GM21515 (cell line): ENCODE results near the gene XYLT1.
"Not testable (repeated sequence)": the region's sequence is repeated elsewhere in the genome, so short reads cannot be mapped to it uniquely, and the experiment has no call there.

Experiments used
- ATAC-seq: cut with Tn5 transposase; IDR thresholded peaks from one replicate; pipeline ENCODE4 v1.9.1; 2021; ENCODE audit not compliant: unreplicated experiment

XYLT1 gene

DNA sequence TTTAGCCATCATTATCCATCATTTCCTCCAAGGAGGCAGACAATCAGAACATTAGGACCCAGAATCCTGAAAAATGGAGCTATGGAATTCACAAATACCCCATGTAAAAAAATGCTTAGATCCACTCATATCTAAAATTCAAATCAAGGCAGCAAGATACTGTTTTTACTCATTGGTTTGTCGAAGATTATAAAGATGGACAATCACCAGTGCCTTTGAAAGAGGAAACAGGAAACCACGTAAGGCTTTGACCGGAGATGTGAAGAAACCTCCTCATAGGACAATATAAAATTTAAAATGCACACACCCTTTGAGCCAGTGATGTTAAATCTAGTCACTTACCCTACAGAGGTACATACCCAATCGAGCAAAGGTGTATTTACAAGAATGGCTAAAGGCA lies 130.0 kb downstream of the XYLT1 start:
- no peak for ATAC-seq

- no peak for ATAC-seq
Observed at GRCh38 chr16:17339764-17340541, 130.8 kb downstream of the XYLT1 start.

GRCh38 chr16:17338244-17338643 lies 132.5 kb downstream of the XYLT1 start:
- ATAC-seq = no peak

DNA sequence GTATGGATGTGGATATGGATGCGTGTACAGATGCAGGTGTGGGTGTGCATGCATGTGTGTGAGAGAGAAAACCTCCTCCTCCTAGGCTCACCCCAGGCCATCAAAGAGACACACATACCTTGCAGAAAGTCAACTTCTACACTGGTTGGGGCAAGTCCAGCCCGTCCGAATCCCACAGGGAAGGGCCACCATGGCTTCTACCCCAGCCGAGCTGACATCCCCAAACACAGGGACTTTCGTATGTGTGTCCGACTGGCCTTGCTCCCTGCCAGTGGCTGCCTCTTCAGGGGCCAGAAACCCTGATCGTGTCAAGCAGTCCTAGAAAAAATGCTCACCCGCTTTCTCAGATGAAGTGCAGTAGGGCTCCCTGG lies 134.2 kb downstream of the XYLT1 start:
- ATAC-seq = no peak

- ATAC-seq = no peak
Observed at GRCh38 chr16:17335826-17336529, 134.8 kb downstream of the XYLT1 start.

- ATAC-seq = not testable (repeated sequence)
Observed at GRCh38 chr16:17335406-17335805, 135.4 kb downstream of the XYLT1 start.

DNA sequence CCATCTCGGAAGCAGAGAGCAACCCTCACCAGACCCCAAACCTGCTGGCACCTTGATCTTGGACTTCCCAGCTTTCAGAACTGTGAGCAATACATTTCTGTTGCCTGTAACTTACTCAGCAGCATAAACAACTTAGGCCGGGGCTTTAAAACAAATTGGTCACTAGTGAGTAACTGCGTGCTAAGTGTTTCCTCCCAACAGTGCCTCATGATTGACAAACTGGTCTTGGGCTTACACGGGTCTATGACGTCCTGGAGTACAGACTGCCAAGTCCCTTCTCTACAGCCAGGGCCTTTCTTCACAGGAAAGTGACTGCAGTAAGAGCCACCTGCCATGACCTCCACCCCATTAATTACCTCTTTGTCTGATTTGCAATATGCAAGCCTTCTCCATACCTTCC lies 136.7 kb downstream of the XYLT1 start:
- no peak for ATAC-seq

GRCh38 chr16:17333229-17333628 lies 137.5 kb downstream of the XYLT1 start:
- no peak for ATAC-seq

- ATAC-seq = no peak
Observed at GRCh38 chr16:17331991-17332390, 138.8 kb downstream of the XYLT1 start.

GRCh38 chr16:17331071-17331607 lies 139.6 kb downstream of the XYLT1 start:
- no peak for ATAC-seq

- ATAC-seq = no peak
Observed at GRCh38 chr16:17330044-17330443, 140.7 kb downstream of the XYLT1 start.

GRCh38 chr16:17329391-17329790 lies 141.4 kb downstream of the XYLT1 start:
- ATAC-seq = no peak

- ATAC-seq = no peak
Observed at GRCh38 chr16:17328932-17329331, 141.8 kb downstream of the XYLT1 start.

GRCh38 chr16:17327664-17328335 lies 143.0 kb downstream of the XYLT1 start:
- ATAC-seq = no peak

GRCh38 chr16:17325476-17326143 lies 145.2 kb downstream of the XYLT1 start:
- ATAC-seq = no peak

GRCh38 chr16:17324451-17324850 lies 146.3 kb downstream of the XYLT1 start:
- ATAC-seq = no peak

DNA sequence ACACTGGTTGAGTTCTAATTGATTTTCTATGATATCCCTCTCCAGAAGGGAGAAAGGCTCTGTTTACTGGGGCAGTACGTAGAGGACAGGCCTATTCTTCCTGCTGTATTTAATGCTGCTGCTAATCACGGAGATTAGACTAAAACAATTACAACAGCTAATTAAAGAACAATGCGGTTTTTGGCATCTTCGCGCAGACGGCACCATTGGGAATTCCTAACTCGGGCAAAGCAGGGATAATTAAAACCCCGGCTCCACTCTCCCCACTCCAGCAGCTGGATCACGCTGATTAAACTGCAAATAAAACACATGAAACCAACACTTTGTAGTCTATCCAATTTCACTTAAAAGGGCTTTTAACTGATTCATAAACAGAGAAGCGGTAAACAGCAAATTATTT lies 147.6 kb downstream of the XYLT1 start:
- ATAC-seq = no peak

DNA sequence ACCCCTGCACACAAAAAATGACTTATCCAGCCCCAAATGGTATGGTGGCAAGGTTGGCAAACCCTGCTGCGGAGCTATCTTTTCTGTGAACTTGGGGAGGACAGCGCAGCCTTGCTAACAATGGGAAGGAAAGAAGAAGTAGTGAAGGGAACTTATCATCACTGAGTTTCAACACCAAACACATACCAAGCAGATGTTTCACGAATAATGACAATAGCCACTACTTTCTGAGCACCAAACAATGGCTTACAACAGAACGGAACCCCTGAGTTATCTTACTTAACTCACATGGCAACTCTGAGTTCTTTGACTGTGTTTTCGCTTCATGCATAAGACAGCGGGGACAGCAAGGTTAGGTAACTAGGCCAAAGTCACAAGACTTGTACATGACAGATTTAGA lies 148.9 kb downstream of the XYLT1 start:
- no peak for ATAC-seq

GRCh38 chr16:17320009-17320408 lies 150.8 kb downstream of the XYLT1 start:
- ATAC-seq = no peak

- ATAC-seq = no peak
Observed at GRCh38 chr16:17318238-17318637, 152.5 kb downstream of the XYLT1 start.

- no peak for ATAC-seq
Observed at GRCh38 chr16:17316005-17316404, 154.8 kb downstream of the XYLT1 start.
